Measurements from ENCODE around the gene KCNQ5.
A peak's percentile ranks its signal among the peaks of the same experiment; 100 is the strongest.

Gene KCNQ5

DNA sequence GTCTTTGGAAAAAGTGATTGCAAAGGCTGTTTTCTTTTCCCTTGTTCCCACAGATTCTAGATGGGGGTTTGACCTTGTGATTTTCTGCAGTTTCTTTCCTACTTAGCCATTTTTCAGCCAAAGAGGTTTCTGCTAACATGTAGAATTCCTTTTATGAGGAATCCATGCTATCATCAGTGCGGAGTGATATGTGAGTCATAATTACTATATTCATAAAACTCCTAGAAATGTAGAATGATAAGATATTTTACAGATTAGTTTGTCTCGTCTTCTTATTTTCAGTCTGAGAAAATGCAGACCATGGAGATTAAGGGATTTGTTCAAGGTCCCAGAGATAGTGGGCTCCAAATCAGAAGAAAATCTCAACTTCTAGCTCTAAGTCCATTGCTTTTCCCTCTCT lies 98.6 kb downstream of the KCNQ5 start:
- Histone ChIP-seq H3K4me1 (ENCODE audit: control insufficient read depth, low read length) (peaks cover 63% of the 10 kb centered on the region), H3K4me3 (ENCODE audit: low read length) (no peak overlapping the region), H3K27ac (ENCODE audit: low read depth, low read length) (no peak overlapping the region), H3K9me2 (replicated peaks; ENCODE audit: control insufficient read depth, low read length) (no peaks in the 10 kb centered on the region), H4K20me1 (ENCODE audit: control insufficient read depth, insufficient read depth, low read depth, low read length) (peaks cover 5% of the 10 kb centered on the region; the same call in 1 of the 2 replicates), H3K4me2 (ENCODE audit: low read length) (no peak overlapping the region), H3K27me3 (ENCODE audit: control insufficient read depth, low read length) (no peaks in the 10 kb centered on the region), H3K36me3 (ENCODE audit: control insufficient read depth, low read length) (peaks cover 8% of the 10 kb centered on the region), H3F3A (ENCODE audit: control insufficient read depth, insufficient read depth) (peaks cover 12% of the 10 kb centered on the region), H3K79me2 (ENCODE audit: control insufficient read depth, low read length) (peaks cover 82% of the 10 kb centered on the region), H3K9me3 (ENCODE audit: control insufficient read depth, insufficient read depth, low read length) (no peaks in the 10 kb centered on the region)
- no peak for TF ChIP-seq EZH2phosphoT487 (IDR thresholded peaks at IDR 0.05; ENCODE audit: borderline replicate concordance, low read length)
- TF ChIP-seq, protein P1, sequence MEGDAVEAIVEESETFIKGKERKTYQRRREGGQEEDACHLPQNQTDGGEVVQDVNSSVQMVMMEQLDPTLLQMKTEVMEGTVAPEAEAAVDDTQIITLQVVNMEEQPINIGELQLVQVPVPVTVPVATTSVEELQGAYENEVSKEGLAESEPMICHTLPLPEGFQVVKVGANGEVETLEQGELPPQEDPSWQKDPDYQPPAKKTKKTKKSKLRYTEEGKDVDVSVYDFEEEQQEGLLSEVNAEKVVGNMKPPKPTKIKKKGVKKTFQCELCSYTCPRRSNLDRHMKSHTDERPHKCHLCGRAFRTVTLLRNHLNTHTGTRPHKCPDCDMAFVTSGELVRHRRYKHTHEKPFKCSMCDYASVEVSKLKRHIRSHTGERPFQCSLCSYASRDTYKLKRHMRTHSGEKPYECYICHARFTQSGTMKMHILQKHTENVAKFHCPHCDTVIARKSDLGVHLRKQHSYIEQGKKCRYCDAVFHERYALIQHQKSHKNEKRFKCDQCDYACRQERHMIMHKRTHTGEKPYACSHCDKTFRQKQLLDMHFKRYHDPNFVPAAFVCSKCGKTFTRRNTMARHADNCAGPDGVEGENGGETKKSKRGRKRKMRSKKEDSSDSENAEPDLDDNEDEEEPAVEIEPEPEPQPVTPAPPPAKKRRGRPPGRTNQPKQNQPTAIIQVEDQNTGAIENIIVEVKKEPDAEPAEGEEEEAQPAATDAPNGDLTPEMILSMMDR (IDR thresholded peaks at IDR 0.05; ENCODE audit: low read depth, low read length, poor library complexity, severe bottlenecking): no peak

DNA sequence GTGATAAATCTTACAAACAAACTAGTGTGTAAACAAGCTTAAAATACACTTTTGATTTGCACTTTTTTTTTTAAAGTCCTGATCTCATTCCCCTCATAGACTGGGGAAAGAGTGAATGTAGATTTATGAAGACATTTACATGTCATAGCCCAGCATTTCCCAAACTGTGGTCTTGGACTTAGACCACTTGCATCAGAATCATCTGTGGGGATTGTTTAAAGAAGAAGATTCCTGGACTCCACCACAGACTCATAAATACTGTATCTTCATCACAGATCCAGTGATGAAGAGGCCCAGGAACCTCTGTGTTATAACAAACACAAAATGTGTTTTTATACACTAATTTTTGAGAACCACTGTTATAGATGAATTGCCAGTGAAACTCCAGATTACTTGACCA lies 99.5 kb downstream of the KCNQ5 start:
- H3K79me2 ChIP-seq (ENCODE audit: control insufficient read depth, low read length): peaks cover 82% of the 10 kb centered on the region
- peaks cover 5% of the 10 kb centered on the region; the same call in 1 of the 2 replicates for H4K20me1 ChIP-seq (ENCODE audit: control insufficient read depth, insufficient read depth, low read depth, low read length)
- H3K9me3 ChIP-seq (ENCODE audit: control insufficient read depth, insufficient read depth, low read length): no peaks in the 10 kb centered on the region
- TF ChIP-seq, protein P1 (IDR thresholded peaks at IDR 0.05; ENCODE audit: low read depth, low read length, poor library complexity, severe bottlenecking): no peak
- TF ChIP-seq EZH2phosphoT487 (IDR thresholded peaks at IDR 0.05; ENCODE audit: borderline replicate concordance, low read length): no peak
- peaks cover 9% of the 10 kb centered on the region for H3K36me3 ChIP-seq (ENCODE audit: control insufficient read depth, low read length)
- peaks cover 12% of the 10 kb centered on the region for H3F3A ChIP-seq (ENCODE audit: control insufficient read depth, insufficient read depth)
- peak overlapping the region; percentile 8 for H3K27ac ChIP-seq (ENCODE audit: low read depth, low read length)
- H3K4me1 ChIP-seq (ENCODE audit: control insufficient read depth, low read length): peaks cover 64% of the 10 kb centered on the region
- peak overlapping the region; percentile 4; the same call in 1 of the 2 replicates for H3K4me2 ChIP-seq (ENCODE audit: low read length)
- H3K4me3 ChIP-seq (ENCODE audit: low read length): no peak overlapping the region
- no peaks in the 10 kb centered on the region for H3K27me3 ChIP-seq (ENCODE audit: control insufficient read depth, low read length)
- no peaks in the 10 kb centered on the region for H3K9me2 ChIP-seq (replicated peaks; ENCODE audit: control insufficient read depth, low read length)

DNA sequence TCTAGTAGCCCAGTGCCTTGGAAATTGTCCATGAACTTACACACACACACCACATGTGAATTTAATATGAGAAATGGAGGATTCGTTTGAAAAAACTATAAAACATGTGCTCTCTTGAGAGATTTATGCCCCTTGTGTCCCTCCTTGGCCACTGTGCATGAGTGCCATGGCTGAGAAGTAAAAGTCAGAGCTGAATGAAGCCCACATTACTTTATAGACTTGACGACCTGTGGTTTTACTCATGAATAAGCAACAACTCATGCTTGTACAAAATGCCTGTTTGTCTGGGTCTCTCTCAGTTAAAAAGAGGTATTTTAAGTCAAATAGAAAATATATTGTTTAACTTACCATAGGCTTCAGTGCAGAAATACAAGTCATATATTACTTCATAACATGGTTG lies 102.7 kb downstream of the KCNQ5 start:
- H3K9me2 ChIP-seq (replicated peaks; ENCODE audit: control insufficient read depth, low read length): no peaks in the 10 kb centered on the region
- H3K4me2 ChIP-seq (ENCODE audit: low read length): peak overlapping the region; percentile 70
- peaks cover 63% of the 10 kb centered on the region for H3K4me1 ChIP-seq (ENCODE audit: control insufficient read depth, low read length)
- no peaks in the 10 kb centered on the region for H3K27me3 ChIP-seq (ENCODE audit: control insufficient read depth, low read length)
- peaks cover 16% of the 10 kb centered on the region for H3K36me3 ChIP-seq (ENCODE audit: control insufficient read depth, low read length)
- H3K79me2 ChIP-seq (ENCODE audit: control insufficient read depth, low read length): peaks cover 90% of the 10 kb centered on the region
- H3K4me3 ChIP-seq (ENCODE audit: low read length): peak overlapping the region; percentile 58
- peaks cover 5% of the 10 kb centered on the region; the same call in 1 of the 2 replicates for H4K20me1 ChIP-seq (ENCODE audit: control insufficient read depth, insufficient read depth, low read depth, low read length)
- TF ChIP-seq, protein P1 (IDR thresholded peaks at IDR 0.05; ENCODE audit: low read depth, low read length, poor library complexity, severe bottlenecking): no peak
- no peak for TF ChIP-seq EZH2phosphoT487 (IDR thresholded peaks at IDR 0.05; ENCODE audit: borderline replicate concordance, low read length)
- peaks cover 12% of the 10 kb centered on the region for H3F3A ChIP-seq (ENCODE audit: control insufficient read depth, insufficient read depth)
- H3K27ac ChIP-seq (ENCODE audit: low read depth, low read length): peak overlapping the region; percentile 71
- H3K9me3 ChIP-seq (ENCODE audit: control insufficient read depth, insufficient read depth, low read length): peaks cover 6% of the 10 kb centered on the region; the same call in 1 of the 2 replicates

Measured in DOHH2 (cell line).